Suprapubic skin (tissue), 4 donors: ENCODE results near the gene ZNF14. TPM values are rescaled to one million over a fixed set of nuclear protein-coding genes. Genes with fewer than 3 reads are reported as not detected.

Source experiments
- total RNA-seq, 4 donors: library from RNA; depleted of rRNA; stranded (reverse); fragments of >200 nt; gene quantifications; one replicate each; pipeline ENCODE4 v1.1.0, GENCODE V29; 2016

ZNF14 gene
- total RNA-seq, 4 donors from 2014 or later, result 4.9 to 12.3 (median 6.1) TPM

Other genes starting within 250 kb of the ZNF14 start
- 1 to 10 TPM; 1.9 to 3.8 (median 3.0) TPM for gene TSSK6, start 217.6 kb downstream of the ZNF14 start, total RNA-seq
- gene NDUFA13, start 216.9 kb downstream of the ZNF14 start, total RNA-seq, result 100 to 1,000 TPM in 3 of 4 donors, 10 to 100 TPM in 1; 94.4 to 160 (median 109) TPM
- 10 to 100 TPM in 1 of 4 donors, 1 to 10 TPM in 3; 1.1 to 12.0 (median 1.7) TPM for gene YJEFN3, start 204.2 kb downstream of the ZNF14 start, total RNA-seq
- under 1 TPM; 0.15 to 0.44 (median 0.21) TPM for gene CILP2, start 194.8 kb downstream of the ZNF14 start, total RNA-seq
- gene PBX4, start 114.4 kb downstream of the ZNF14 start, total RNA-seq, result 10 to 100 TPM in 1 of 4 donors, 1 to 10 TPM in 3; 3.3 to 14.9 (median 4.8) TPM
- gene LPAR2, start 104.9 kb downstream of the ZNF14 start, total RNA-seq, result 10 to 100 TPM; 27.4 to 36.2 (median 32.6) TPM
- gene GMIP, start 89.5 kb downstream of the ZNF14 start, total RNA-seq, result 10 to 100 TPM; 10.1 to 14.4 (median 13.4) TPM
- gene ATP13A1, start 69.4 kb downstream of the ZNF14 start, total RNA-seq, result 100 to 1,000 TPM in 3 of 4 donors, 10 to 100 TPM in 1; 90.5 to 196 (median 171) TPM
- 10 to 100 TPM in 1 of 4 donors, 1 to 10 TPM in 3; 7.2 to 13.6 (median 7.8) TPM for gene ZNF101, start 64.3 kb downstream of the ZNF14 start, total RNA-seq
- 10 to 100 TPM; 29.1 to 72.7 (median 48.8) TPM for gene ZNF506, start 88.6 kb upstream of the ZNF14 start, total RNA-seq
- 10 to 100 TPM in 2 of 4 donors, 1 to 10 TPM in 2; 5.0 to 16.7 (median 8.8) TPM for gene ZNF253, start 132.8 kb upstream of the ZNF14 start, total RNA-seq
- 10 to 100 TPM in 1 of 4 donors, 1 to 10 TPM in 3; 6.0 to 12.5 (median 7.2) TPM for gene ZNF93, start 167.8 kb upstream of the ZNF14 start, total RNA-seq